ENCODE results near the gene FOXE3. TPM values are rescaled to one million over a fixed set of nuclear protein-coding genes. Genes with fewer than 3 reads are reported as not detected.

The FOXE3 gene
- total RNA-seq (2021; ENCODE audit: unreplicated experiment) (0.46 TPM), Bru-seq, nascent RNA (not detected), BruChase-seq, experiment 1, labeled RNA remaining after a 2-hour chase (percentile 18 among the genes with signal in this experiment), BruChase-seq, experiment 2, labeled RNA remaining after a 6-hour chase (percentile 37 among the genes with signal in this experiment)
- polyA plus RNA-seq (2012; ENCODE audit: insufficient read length): 0.27 TPM
- long read RNA-seq, partial matches to known transcripts: 0 of 1 reads
- long read RNA-seq, other reads (novel, unspliced or antisense): 0 of 1 reads

- DNase-seq (ENCODE audit: low read depth, low spot score): no peak
- Histone ChIP-seq H3K36me3 (ENCODE audit: control insufficient read depth, insufficient read depth, low read length) (no peaks in the 10 kb centered on the region), H3K4me1 (ENCODE audit: control insufficient read depth, insufficient read depth, low read length) (no peaks in the 10 kb centered on the region), H3K27me3 (ENCODE audit: control insufficient read depth, insufficient read depth, low read length) (no peaks in the 10 kb centered on the region), H3K27ac (ENCODE audit: low read length) (no peak within 1 kb of the TSS), H3K4me3 (ENCODE audit: low read depth in 2 of 2, low read length in 2 of 2) (peak within 1 kb of the TSS; percentile 37 to 40), H3K9me3 (ENCODE audit: control insufficient read depth, insufficient read depth, low read depth, low read length) (no peaks in the 10 kb centered on the region)
- CTCF ChIA-PET: no interaction called here
- intact Hi-C loops (cut with micrococcal nuclease; ENCODE audit: unreplicated experiment): no loop called here
- POLR2A ChIA-PET: no interaction called here
- TF ChIP-seq CTCF (IDR thresholded peaks at IDR 0.05) (no peak), SIN3A (IDR thresholded peaks at IDR 0.05; ENCODE audit: borderline replicate concordance, insufficient read depth, low read depth, low read length) (no peak), TCF7L2 (IDR thresholded peaks at IDR 0.05; ENCODE audit: low read depth, low read length) (no peak), REST (IDR thresholded peaks at IDR 0.05; ENCODE audit: insufficient read depth in 1 of 2, low read depth in 2 of 2, low read length in 1 of 2) (no peak), POLR2AphosphoS5 (IDR thresholded peaks at IDR 0.05; ENCODE audit: low read depth, low read length) (no peak)
- in situ Hi-C loops (cut with HindIII; ENCODE audit: low pct_unique_long_range_greater_than_20kb, low sequenced_read_pairs): no loop called here
- no TSS peak for BruUV-seq (replicated peaks)
- no peak for ATAC-seq
Measured at GRCh38 chr1:47415728-47416318, at the start of gene FOXE3. Gene FOXE3, plus strand, starts transcription at chr1:47416285. Its CDS starts 31 bp downstream, at chr1:47416316.

- CTCF ChIA-PET: no interaction called here
- POLR2A ChIA-PET: no interaction called here
- BruUV-seq (replicated peaks): no TSS peak
Measured at GRCh38 chr1:47367651-47368050, 48.4 kb upstream of the FOXE3 start.

More at GRCh38 chr1:47367651-47368050, 48.4 kb upstream of the FOXE3 start:
- Histone ChIP-seq H3K9me3 (ENCODE audit: control insufficient read depth, insufficient read depth, low read depth, low read length) (no peaks in the 10 kb centered on the region), H3K36me3 (ENCODE audit: control insufficient read depth, insufficient read depth, low read length) (no peaks in the 10 kb centered on the region), H3K4me3 (ENCODE audit: low read depth in 2 of 2, low read length in 2 of 2) (no peak overlapping the region), H3K27ac (ENCODE audit: low read length) (no peak overlapping the region), H3K27me3 (ENCODE audit: control insufficient read depth, insufficient read depth, low read length) (no peaks in the 10 kb centered on the region), H3K4me1 (ENCODE audit: control insufficient read depth, insufficient read depth, low read length) (no peaks in the 10 kb centered on the region)
- DNase-seq (ENCODE audit: low read depth, low spot score): no peak
- in situ Hi-C loops (cut with HindIII; ENCODE audit: low pct_unique_long_range_greater_than_20kb, low sequenced_read_pairs): no loop called here
- ATAC-seq: no peak
- intact Hi-C loops (cut with micrococcal nuclease; ENCODE audit: unreplicated experiment): no loop called here
- TF ChIP-seq REST (IDR thresholded peaks at IDR 0.05; ENCODE audit: insufficient read depth in 1 of 2, low read depth in 2 of 2, low read length in 1 of 2) (no peak), TCF7L2 (IDR thresholded peaks at IDR 0.05; ENCODE audit: low read depth, low read length) (no peak), POLR2AphosphoS5 (IDR thresholded peaks at IDR 0.05; ENCODE audit: low read depth, low read length) (no peak), CTCF (IDR thresholded peaks at IDR 0.05) (no peak), SIN3A (IDR thresholded peaks at IDR 0.05; ENCODE audit: borderline replicate concordance, insufficient read depth, low read depth, low read length) (no peak)
